NCI-H187 treated with DMSO at 0.1 percent for 48 hours (cell line): Measurements from ENCODE around the gene MRPL11.
"Not testable (repeated sequence)": the region's sequence is repeated elsewhere in the genome, so short reads cannot be mapped to it uniquely, and the experiment has no call there.

Experiments
- DNase-seq: peaks from one replicate; lab custom pipeline; 2025; lab: John Stamatoyannopoulos, UW

The MRPL11 gene

GRCh38 chr11:66431287-66431686 lies 7.4 kb downstream of the MRPL11 start:
- not testable (repeated sequence) for DNase-seq

DNA sequence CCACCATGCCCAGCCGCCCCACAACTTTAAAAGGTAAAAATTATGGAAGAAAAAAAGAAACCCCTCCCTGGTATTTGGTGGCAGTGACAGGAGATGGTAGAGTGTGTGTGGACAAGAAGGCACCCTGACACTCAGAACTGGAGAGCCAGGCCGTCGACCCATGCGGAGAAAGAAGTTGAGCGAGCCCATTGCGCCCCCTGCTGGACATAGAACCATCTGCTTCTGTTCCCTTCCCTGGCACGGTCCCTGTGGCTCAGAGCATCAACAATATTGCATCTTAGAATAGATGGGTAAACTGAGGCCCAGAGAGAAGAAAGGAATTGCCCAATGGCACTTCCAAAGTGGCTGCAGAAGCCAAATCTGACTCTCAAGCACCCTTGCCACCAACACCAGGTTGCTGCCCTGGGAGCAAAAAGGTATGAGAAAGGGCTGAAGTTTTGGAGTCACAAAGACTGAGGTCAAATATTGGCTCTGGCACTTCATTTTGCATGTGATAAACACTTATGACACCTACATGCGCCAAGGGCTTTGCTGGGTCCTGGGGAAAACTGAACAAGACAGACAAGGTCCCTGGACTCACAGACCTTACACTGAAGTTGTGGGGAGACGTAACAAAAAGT lies 8.6 kb downstream of the MRPL11 start:
- peak; percentile 7 for DNase-seq

DNA sequence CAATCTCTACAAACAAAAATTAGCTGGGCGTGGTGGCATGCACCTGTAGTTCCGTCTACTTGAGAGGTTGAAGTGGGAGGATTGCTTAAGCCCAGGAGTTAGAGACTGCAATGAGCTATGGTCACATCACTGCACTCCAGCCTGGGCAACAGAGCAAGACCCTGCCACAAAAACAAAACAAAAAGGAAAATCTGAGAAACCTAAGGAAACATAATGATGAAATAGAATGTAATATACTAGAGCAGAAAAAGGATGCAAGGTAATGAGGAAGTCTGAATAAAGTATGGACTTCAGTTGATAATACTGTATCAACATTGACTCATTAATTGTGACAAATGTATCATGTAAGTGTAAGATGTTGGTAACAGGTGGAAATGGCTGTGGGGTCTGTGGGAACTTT lies 9.7 kb downstream of the MRPL11 start:
- no peak for DNase-seq

- no peak for DNase-seq
Observed at GRCh38 chr11:66426314-66426713, 12.3 kb downstream of the MRPL11 start.

- DNase-seq: no peak
Observed at GRCh38 chr11:66421492-66422205, 17.0 kb downstream of the MRPL11 start.

GRCh38 chr11:66420671-66421476 lies 17.8 kb downstream of the MRPL11 start, which contains the start of gene NPAS4:
NPAS4 (plus strand) TSS chr11:66421035; CDS start chr11:66421180, 145 bp downstream.
- no peak for DNase-seq

DNA sequence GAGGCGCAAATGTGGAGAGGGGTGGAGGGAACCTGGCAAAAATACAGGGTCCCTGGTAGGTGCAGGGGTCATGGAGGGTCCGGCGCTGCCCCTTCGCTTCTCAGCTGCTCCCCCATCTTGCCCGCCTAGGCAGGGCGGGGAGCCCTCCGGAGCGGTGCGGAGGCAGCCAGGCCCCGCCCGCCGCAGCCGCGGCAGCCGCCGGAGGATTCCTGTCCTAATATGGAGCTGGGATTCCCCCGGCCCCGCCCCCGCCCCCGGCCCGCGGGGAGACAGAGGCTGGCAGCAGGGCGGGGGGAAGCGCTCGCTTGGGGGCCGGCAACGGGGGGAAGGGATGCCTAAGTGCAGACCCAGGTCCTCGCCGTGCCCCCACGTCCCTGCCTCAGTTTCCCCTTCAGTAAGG lies 18.8 kb downstream of the MRPL11 start:
- DNase-seq: no peak

- DNase-seq: no peak
Observed at GRCh38 chr11:66418986-66419308, 19.7 kb downstream of the MRPL11 start.

DNA sequence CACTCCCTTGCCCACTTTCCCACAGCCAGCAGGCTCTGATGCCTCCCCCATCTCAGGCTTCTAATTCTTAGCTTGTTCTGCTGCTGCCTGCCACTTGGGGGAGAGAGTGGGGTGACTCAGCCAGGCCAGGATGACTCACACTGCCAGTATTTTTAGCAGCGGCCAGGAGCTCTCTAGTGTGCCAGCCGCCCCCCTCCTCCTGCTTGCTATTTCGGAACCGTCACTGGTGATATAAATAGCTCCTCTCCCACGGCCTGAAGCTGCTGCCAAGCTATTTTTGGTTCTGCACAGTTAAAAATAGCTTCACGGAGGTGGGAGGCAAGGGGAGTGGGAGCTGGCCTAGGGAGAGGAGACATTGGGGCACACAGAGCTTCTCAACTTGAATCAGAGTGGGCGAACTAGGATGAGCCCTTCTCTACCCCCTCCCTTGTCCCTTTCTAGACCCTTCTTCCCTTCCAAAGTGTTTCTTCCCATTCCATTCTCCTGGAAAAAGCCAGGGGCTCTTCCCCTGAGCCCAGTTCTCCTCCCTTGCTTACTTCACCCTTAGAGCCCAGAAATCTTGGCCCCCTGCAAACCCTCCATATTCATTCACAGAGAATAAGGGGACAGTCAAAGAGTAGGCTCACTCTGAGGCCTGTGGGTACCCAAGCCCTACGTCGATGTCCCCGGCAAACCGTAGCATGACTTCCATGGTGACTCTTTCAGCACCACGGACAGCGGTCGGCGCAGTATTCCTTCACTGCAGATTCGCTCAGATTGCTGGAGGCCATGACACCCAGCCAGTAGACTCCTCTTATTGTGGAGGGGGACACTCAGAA lies 20.3 kb downstream of the MRPL11 start:
- no peak for DNase-seq

- DNase-seq: no peak
Observed at GRCh38 chr11:66417000-66417399, 21.6 kb downstream of the MRPL11 start.

DNA sequence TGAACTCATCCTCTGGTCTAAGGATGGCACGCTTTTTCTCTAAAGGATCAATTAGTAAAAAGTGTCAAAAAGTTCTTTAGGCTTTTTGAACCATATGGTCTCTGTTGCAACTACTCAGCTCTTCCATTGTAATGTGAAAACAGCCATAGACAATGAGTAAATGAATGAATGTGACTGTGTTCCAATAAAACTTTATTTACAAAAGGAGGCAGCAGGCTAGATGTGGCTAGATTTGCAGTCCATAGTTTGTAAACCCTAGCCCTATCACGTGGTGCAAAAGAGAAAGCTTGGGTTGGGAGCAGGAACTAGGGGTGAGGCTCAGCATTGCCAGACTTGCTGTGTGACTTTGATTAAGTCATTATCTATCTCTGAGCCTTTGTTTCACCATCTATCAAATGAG lies 23.2 kb downstream of the MRPL11 start:
- DNase-seq: no peak

DNA sequence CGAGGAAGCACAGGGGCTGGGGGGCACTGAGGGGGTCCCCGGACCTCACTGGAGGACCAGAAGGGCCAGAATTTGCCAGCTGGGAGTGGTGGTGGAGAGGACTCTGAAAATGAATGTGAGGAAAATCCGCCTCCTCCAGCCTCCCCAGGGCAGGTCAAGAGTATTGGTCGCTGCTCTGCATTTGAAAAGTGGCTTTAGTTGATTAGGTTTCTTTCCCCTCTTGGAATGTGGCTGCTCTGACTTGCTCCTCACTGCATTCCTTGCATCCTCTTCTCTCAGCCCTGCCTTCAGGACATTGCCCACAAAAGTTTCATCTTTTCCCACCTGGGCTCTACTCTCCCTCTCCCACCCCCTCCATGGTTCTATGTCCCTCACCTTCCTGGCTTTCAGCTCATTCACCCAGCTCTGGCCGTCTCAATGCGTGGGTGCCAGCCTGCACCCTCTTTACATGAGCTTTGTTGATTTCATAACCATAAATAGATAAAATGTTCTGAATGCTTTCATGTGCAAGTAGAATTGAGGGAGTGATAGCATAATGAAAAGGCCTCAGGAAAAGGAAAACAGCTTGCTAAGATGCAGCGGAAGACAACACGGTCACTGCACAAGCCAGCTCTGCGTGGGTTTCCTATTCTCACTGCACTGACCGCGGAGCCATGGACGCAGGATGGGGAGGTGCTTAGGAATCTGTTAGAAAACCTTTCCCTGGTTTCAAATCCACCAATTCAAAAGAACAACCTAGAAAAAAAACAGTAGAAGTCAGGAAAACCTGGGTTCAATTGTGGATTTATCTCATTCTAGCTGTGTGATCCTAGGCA lies 24.3 kb downstream of the MRPL11 start:
- no peak for DNase-seq

DNA sequence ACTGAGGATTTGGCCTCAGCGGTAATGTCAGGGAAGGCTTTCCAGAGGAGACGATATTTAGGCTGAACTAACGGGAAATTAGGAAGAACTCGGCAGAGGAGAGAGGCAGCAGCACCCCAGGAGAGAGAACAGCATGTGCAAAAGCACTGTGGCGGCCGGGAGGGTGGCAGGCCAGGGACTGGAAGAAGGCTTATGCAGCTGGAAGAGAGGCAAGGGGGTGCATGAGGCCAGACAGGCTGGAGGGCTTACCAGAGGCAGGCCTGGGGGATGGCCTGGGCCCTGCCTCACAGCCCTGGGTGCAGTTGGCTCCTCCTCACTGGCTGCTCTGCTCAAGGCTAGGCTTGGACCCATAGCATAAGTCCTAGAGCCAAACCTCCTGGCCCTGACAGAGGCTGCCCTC lies 25.5 kb downstream of the MRPL11 start:
- no peak for DNase-seq

GRCh38 chr11:66412110-66412509 lies 26.5 kb downstream of the MRPL11 start:
- DNase-seq: no peak

DNA sequence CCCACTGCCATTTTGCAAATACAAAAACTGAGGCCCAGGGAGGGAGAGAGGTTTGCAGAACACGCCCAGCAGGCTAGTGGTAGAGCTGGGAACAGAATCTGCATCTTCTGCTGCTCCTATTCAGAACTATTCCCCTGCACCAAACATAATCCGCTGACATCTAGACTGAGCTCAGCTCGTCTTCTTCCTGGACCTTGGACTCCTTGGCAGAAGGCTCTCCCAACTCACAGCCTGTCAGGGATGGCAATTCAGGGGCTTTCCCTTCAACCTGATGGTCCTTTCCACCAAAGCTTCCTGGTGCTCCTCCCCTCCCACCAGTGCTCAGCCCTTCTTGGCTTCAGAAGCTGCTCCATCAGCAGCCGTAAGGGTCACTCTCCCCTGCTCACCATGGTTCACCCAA lies 27.3 kb downstream of the MRPL11 start:
- no peak for DNase-seq

- no peak for DNase-seq
Observed at GRCh38 chr11:66410191-66410590, 28.5 kb downstream of the MRPL11 start.

- no peak for DNase-seq
Observed at GRCh38 chr11:66409226-66409625, 29.4 kb downstream of the MRPL11 start.

DNA sequence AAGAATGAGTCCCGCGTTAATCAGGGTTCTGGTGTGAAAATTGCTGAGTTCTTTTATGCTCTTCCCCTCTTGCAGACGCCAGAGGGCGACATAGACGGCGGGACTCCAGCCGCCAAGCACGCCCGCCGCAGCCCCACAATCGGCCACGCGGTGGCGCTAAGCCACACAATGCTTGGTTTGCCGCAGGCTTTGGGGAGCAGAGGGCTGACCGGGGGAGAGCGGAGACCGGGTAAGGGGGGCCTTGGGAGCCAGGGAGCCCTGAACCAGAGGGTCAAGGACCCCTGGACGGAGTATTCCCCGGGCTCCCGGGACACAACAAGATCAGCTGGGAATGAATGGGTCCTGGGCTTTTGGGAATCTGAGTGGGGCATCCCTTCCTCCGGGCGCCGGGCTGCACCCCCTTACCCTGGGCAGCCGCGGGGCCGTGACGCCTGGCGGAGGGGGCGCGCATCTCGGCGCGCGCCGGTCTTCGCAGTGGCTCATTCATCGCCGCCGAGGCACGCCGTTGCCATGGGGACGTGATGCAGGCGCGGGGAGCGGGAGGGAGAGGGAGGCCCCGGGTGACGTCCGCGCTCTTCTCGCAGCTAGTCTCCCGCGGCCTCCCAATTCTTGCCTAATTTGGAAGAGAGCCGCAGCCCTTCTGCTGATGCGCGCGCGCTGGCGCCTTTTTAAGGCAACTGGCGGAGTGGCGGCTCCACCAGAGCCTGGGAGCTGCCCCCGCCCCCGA lies 30.0 kb downstream of the MRPL11 start:
- no peak for DNase-seq

DNA sequence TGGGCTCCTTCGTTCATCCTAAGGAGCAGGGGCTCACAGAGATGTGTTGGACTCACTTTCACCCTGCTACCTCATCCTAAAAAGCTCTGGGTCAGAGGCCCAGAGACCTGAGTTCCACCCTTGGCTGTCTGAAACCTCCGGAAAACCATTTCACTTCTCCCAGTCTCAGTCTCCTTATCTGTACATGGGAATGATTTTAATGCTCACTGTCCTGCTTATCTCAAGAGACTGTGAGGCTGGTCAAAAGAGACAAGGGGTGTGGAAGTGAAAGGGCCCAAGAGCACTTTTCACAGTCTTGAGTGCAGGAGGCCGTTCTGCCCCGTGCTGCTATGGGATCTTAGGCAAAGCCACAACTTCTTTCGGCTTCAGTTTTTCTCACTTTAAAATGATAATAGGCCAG lies 31.0 kb downstream of the MRPL11 start:
- no peak for DNase-seq

- DNase-seq: no peak
Observed at GRCh38 chr11:66393954-66394353, 44.7 kb downstream of the MRPL11 start.

DNA sequence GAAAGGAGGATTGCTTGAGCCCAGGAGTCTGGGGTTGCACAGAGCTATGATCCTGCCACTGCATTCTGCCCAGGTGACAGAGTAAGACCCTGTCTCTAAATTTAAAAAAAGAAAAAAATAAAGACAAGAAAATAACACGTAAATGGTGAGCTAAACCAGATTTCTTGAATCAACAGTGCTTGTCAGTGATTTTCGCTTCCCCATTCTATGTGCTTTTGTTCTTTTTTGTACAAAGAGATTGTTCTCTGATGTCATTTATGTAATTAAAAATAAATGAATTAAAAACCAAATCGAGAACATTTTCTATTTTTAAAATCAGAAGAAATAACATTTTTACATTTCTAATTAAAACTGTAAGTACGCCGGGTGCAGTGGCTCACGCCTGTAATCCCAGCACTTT lies 47.3 kb downstream of the MRPL11 start:
- no peak for DNase-seq
